H9 (cell line): ENCODE results near the gene ODAD2. TPM values are rescaled to one million over a fixed set of nuclear protein-coding genes. Genes with fewer than 3 reads are reported as not detected.

Experiments used
- DNase-seq: peaks from one replicate; pipeline ENCODE4 v3.0.0-alpha.2; 2017
- H2AFZ ChIP-seq: one replicate; pipeline ENCODE4 v1.6.1; 2013; ENCODE audit warnings: mild to moderate bottlenecking, low read length, control low read depth, moderate library complexity
- H2AK5ac ChIP-seq: 2 replicates; pipeline ENCODE4 v1.6.1; 2013; ENCODE audit warnings: low read length, control low read depth, mixed read lengths; ENCODE audit not compliant: insufficient read length
- H2BK120ac ChIP-seq: one replicate; pipeline ENCODE4 v1.6.1; 2013; ENCODE audit warnings: low read depth, mild to moderate bottlenecking, low read length, control low read depth, inconsistent platforms; ENCODE audit not compliant: poor library complexity, severe bottlenecking
- H2BK12ac ChIP-seq: 2 replicates; pipeline ENCODE4 v1.6.1; 2013; ENCODE audit warnings: low read length, control low read depth, mixed read lengths, low read depth; ENCODE audit not compliant: insufficient read length
- H2BK15ac ChIP-seq: 2 replicates; pipeline ENCODE4 v1.6.1; 2013; ENCODE audit warnings: low read depth, low read length, control low read depth
- H2BK20ac ChIP-seq: one replicate; pipeline ENCODE4 v1.6.1; 2013; ENCODE audit warnings: low read depth, mild to moderate bottlenecking, low read length, control low read depth, inconsistent platforms; ENCODE audit not compliant: poor library complexity, severe bottlenecking
- H2BK5ac ChIP-seq: 2 replicates; pipeline ENCODE4 v1.6.1; 2013; ENCODE audit warnings: low read length, control low read depth, mixed read lengths; ENCODE audit not compliant: insufficient read length
- H3K14ac ChIP-seq: 2 replicates; pipeline ENCODE4 v1.6.1; 2013; ENCODE audit warnings: low read length, control low read depth; ENCODE audit not compliant: insufficient read depth
- H3K18ac ChIP-seq: 2 replicates; pipeline ENCODE4 v1.6.1; 2013; ENCODE audit warnings: low read depth, mild to moderate bottlenecking, mixed read lengths, low read length, control low read depth; ENCODE audit not compliant: insufficient read length
- H3K23ac ChIP-seq: 2 replicates; pipeline ENCODE4 v1.6.1; 2013; ENCODE audit warnings: low read length, control low read depth, mixed read lengths, low read depth; ENCODE audit not compliant: insufficient read length
- H3K23me2 ChIP-seq: 2 replicates; pipeline ENCODE4 v1.6.1; 2013; ENCODE audit warnings: low read depth, mild to moderate bottlenecking, mixed read lengths, low read length, control low read depth; ENCODE audit not compliant: insufficient read length, poor library complexity, severe bottlenecking
- H3K27ac ChIP-seq: 2 replicates; pipeline ENCODE4 v1.5.1; 2013; ENCODE audit warnings: low read length, control low read depth, mixed read lengths, low read depth; ENCODE audit not compliant: insufficient read length
- H3K27me3 ChIP-seq: 2 replicates; pipeline ENCODE4 v1.6.1; 2013; ENCODE audit warnings: low read length, control low read depth, inconsistent platforms; ENCODE audit not compliant: insufficient read depth
- H3K4ac ChIP-seq: 2 replicates; pipeline ENCODE4 v1.6.1; 2013; ENCODE audit warnings: low read depth, mild to moderate bottlenecking, control low read depth, inconsistent platforms, low read length, moderate library complexity
- H3K4me1 ChIP-seq: 2 replicates; pipeline ENCODE4 v1.6.1; 2013; ENCODE audit warnings: low read length, control low read depth, inconsistent platforms; ENCODE audit not compliant: insufficient read depth
- H3K4me2 ChIP-seq: 2 replicates; pipeline ENCODE4 v1.6.1; 2013; ENCODE audit warnings: low read length, control low read depth, mixed read lengths; ENCODE audit not compliant: insufficient read length, insufficient read depth
- H3K56ac ChIP-seq: 2 replicates; pipeline ENCODE4 v1.6.1; 2013; ENCODE audit warnings: low read depth, mild to moderate bottlenecking, mixed read lengths, low read length, control low read depth; ENCODE audit not compliant: insufficient read length
- H3K79me1 ChIP-seq: 2 replicates; pipeline ENCODE4 v1.6.1; 2013; ENCODE audit warnings: low read depth, mild to moderate bottlenecking, moderate library complexity, low read length, control low read depth, inconsistent platforms; ENCODE audit not compliant: insufficient read depth, poor library complexity, severe bottlenecking
- H3K79me2 ChIP-seq: 2 replicates; pipeline ENCODE4 v1.6.1; 2013; ENCODE audit warnings: low read length, control low read depth, inconsistent platforms; ENCODE audit not compliant: insufficient read depth
- H3K9ac ChIP-seq: 2 replicates; pipeline ENCODE4 v1.6.1; 2013; ENCODE audit warnings: low read length, control low read depth, mixed read lengths; ENCODE audit not compliant: insufficient read length; ENCODE audit errors: extremely low read depth
- H3K9me3 ChIP-seq: one replicate; pipeline ENCODE4 v1.6.1; 2013; ENCODE audit warnings: low read depth, low read length, inconsistent platforms; ENCODE audit not compliant: control insufficient read depth
- H3T11ph ChIP-seq: one replicate; pipeline ENCODE4 v1.6.1; 2013; ENCODE audit warnings: mild to moderate bottlenecking, low read length, control low read depth, inconsistent platforms
- H4K20me1 ChIP-seq: one replicate; pipeline ENCODE4 v1.6.1; 2013; ENCODE audit not compliant: control insufficient read depth, insufficient read length, insufficient read depth
- H4K5ac ChIP-seq: 2 replicates; pipeline ENCODE4 v1.6.1; 2013; ENCODE audit warnings: low read depth, mild to moderate bottlenecking, mixed read lengths, low read length, control low read depth; ENCODE audit not compliant: insufficient read length
- H4K8ac ChIP-seq: replicated peaks from 2 replicates; pipeline ENCODE4 v1.6.1; 2013; ENCODE audit warnings: low read length, control low read depth, mixed read lengths, low read depth; ENCODE audit not compliant: insufficient read length
- H4K91ac ChIP-seq: 2 replicates; pipeline ENCODE4 v1.6.1; 2013; ENCODE audit warnings: low read depth, mild to moderate bottlenecking, moderate library complexity, mixed read lengths, low read length, control low read depth; ENCODE audit not compliant: insufficient read length
- H3K27ac Mint-ChIP-seq, 3 experiments: 2 replicates in 2 of 3; 3 replicates in 1 of 3; pipeline ENCODE4 v1.8.0; 2020 to 2021; ENCODE audit warnings: mixed read lengths in 3 of 3, mild to moderate bottlenecking in 1 of 3, moderate library complexity in 1 of 3
- H3K27me3 Mint-ChIP-seq: 2 replicates; pipeline ENCODE4 v1.8.0; 2021; ENCODE audit warnings: low read depth, mild to moderate bottlenecking, moderate library complexity, mixed read lengths
- H3K36me3 Mint-ChIP-seq, 3 experiments: 2 replicates in 2 of 3; 3 replicates in 1 of 3; pipeline ENCODE4 v1.8.0; 2020 to 2021; ENCODE audit warnings: low read depth in 3 of 3, mixed read lengths in 3 of 3; ENCODE audit not compliant: insufficient read depth in 1 of 3
- H3K4me1 Mint-ChIP-seq, 2 experiments: 2 replicates each; pipeline ENCODE4 v1.8.0; 2020; ENCODE audit warnings: mixed read lengths in 2 of 2
- H3K4me3 Mint-ChIP-seq, 2 experiments: 2 replicates in 1 of 2; 3 replicates in 1 of 2; pipeline ENCODE4 v1.8.0; 2020 to 2021; ENCODE audit warnings: mild to moderate bottlenecking in 2 of 2, mixed read lengths in 2 of 2, moderate library complexity in 1 of 2
- H3K9me3 Mint-ChIP-seq, 2 experiments: 2 replicates in 1 of 2; 3 replicates in 1 of 2; pipeline ENCODE4 v1.8.0; 2020; ENCODE audit warnings: mild to moderate bottlenecking in 2 of 2, mixed read lengths in 2 of 2, moderate library complexity in 1 of 2
- WGBS: extraction: QIAGEN DNeasy Blood & Tissue Kit; methylation state at CpG from one replicate; pipeline ENCODE4 v1.1.7; 2013; ENCODE audit warnings: missing lambda C conversion rate, low lambda C conversion rate, mixed read lengths; ENCODE audit not compliant: insufficient read length; ENCODE audit errors: extremely low coverage; 5-methylcytosine and 5-hydroxymethylcytosine counted together
- total RNA-seq: library from RNA; stranded (reverse); gene quantifications from 2 replicates; pipeline ENCODE4 v1.2.1, GENCODE V29; 2021
- TF ChIP-seq, protein P1 (sequence below): fragments of 200-600 bp; sonication (generic); conservative IDR thresholded peaks from 3 replicates; pipeline ENCODE4 v1.8.0; 2021; ENCODE audit warnings: antibody characterized with exemption, mild to moderate bottlenecking

ODAD2 gene
- total RNA-seq, 1 experiment from 2014 or later: 4.5 TPM

- no CpG with 5 or more reads among the region's 3 CpGs for WGBS
- Histone ChIP-seq H3K23me2 (no peaks in the 10 kb centered on the region), H3K18ac (no peak overlapping the region), H3K27ac (no peak overlapping the region), H3K9me3 (no peaks in the 10 kb centered on the region), H3K4me1 (no peaks in the 10 kb centered on the region), H2BK120ac (no peak overlapping the region), H3K27me3 (no peaks in the 10 kb centered on the region), H3K9ac (no peak overlapping the region), H2BK5ac (no peak overlapping the region), H3K4ac (no peak overlapping the region), H4K20me1 (no peaks in the 10 kb centered on the region), H3T11ph (no peak overlapping the region), H2AFZ (no peak overlapping the region), H3K4me2 (no peak overlapping the region), H4K91ac (no peak overlapping the region), H3K79me2 (no peaks in the 10 kb centered on the region), H4K8ac (no peak overlapping the region), H3K14ac (no peak overlapping the region), H2AK5ac (no peak overlapping the region), H3K56ac (no peak overlapping the region), H4K5ac (no peak overlapping the region), H3K23ac (no peak overlapping the region), H2BK20ac (no peak overlapping the region), H2BK15ac (no peak overlapping the region), H3K79me1 (no peaks in the 10 kb centered on the region), H2BK12ac (no peak overlapping the region)
- Mint-ChIP-seq H3K4me3 (no peak overlapping the region), H3K9me3 (no peaks in the 10 kb centered on the region; a peak in 1 of 5 replicates), H3K36me3 (no peaks in the 10 kb centered on the region; a peak in 1 of 7 replicates), H3K27ac (no peak overlapping the region), H3K27me3 (no peaks in the 10 kb centered on the region), H3K4me1 (peaks cover 0 to 3% of the 10 kb centered on the region in 2 experiments; a peak in 1 of 4 replicates)
- TF ChIP-seq, protein P1, sequence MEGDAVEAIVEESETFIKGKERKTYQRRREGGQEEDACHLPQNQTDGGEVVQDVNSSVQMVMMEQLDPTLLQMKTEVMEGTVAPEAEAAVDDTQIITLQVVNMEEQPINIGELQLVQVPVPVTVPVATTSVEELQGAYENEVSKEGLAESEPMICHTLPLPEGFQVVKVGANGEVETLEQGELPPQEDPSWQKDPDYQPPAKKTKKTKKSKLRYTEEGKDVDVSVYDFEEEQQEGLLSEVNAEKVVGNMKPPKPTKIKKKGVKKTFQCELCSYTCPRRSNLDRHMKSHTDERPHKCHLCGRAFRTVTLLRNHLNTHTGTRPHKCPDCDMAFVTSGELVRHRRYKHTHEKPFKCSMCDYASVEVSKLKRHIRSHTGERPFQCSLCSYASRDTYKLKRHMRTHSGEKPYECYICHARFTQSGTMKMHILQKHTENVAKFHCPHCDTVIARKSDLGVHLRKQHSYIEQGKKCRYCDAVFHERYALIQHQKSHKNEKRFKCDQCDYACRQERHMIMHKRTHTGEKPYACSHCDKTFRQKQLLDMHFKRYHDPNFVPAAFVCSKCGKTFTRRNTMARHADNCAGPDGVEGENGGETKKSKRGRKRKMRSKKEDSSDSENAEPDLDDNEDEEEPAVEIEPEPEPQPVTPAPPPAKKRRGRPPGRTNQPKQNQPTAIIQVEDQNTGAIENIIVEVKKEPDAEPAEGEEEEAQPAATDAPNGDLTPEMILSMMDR: no peak
- DNase-seq: no peak
These were observed 107.9 kb downstream of the ODAD2 start for GRCh38 chr10:27890971-27891370.
